Smooth muscle cell (in vitro differentiated cells): ENCODE data around the gene EPHA1. TPM values are rescaled to one million over a fixed set of nuclear protein-coding genes. Genes with fewer than 3 reads are reported as not detected.

Experiments
- DNase-seq: peaks from one replicate; lab custom pipeline; 2025; ENCODE audit not compliant: unreplicated experiment; lab: John Stamatoyannopoulos, UW
- H2AFZ ChIP-seq: fragments of 200-600 bp; sonication (generic); 2 replicates; pipeline ENCODE4 v1.6.0; 2016; ENCODE audit warnings: antibody characterized with exemption, low read depth, mild to moderate bottlenecking
- H3F3A ChIP-seq: fragments of 200-600 bp; sonication (generic); 2 replicates; pipeline ENCODE4 v1.6.0; 2017; ENCODE audit warnings: antibody characterized with exemption, low read depth
- H3K27ac ChIP-seq: fragments of 200-600 bp; sonication (generic); 2 replicates; pipeline ENCODE4 v1.5.1; 2016; ENCODE audit warnings: low read depth, mild to moderate bottlenecking
- H3K27me3 ChIP-seq: fragments of 200-600 bp; sonication (generic); 2 replicates; pipeline ENCODE4 v1.6.1; 2016; ENCODE audit warnings: low read depth, mild to moderate bottlenecking
- H3K36me3 ChIP-seq: fragments of 200-600 bp; sonication (generic); 2 replicates; pipeline ENCODE4 v1.5.1; 2016; ENCODE audit warnings: low read depth
- H3K4me1 ChIP-seq: fragments of 200-600 bp; sonication (generic); 2 replicates; pipeline ENCODE4 v1.5.1; 2016; ENCODE audit warnings: low read depth
- H3K4me2 ChIP-seq: fragments of 200-600 bp; sonication (generic); 2 replicates; pipeline ENCODE4 v1.6.0; 2016; ENCODE audit warnings: mild to moderate bottlenecking
- H3K4me3 ChIP-seq: fragments of 200-600 bp; sonication (generic); 2 replicates; pipeline ENCODE4 v1.5.1; 2016; ENCODE audit warnings: mild to moderate bottlenecking
- H3K79me2 ChIP-seq: fragments of 200-600 bp; sonication (generic); 2 replicates; pipeline ENCODE4 v1.6.0; 2016; ENCODE audit warnings: low read depth, mild to moderate bottlenecking
- H3K9ac ChIP-seq: fragments of 200-600 bp; sonication (generic); 2 replicates; pipeline ENCODE4 v1.6.0; 2016; ENCODE audit warnings: low read depth
- H3K9me3 ChIP-seq: fragments of 200-600 bp; sonication (generic); replicated peaks from 2 replicates; pipeline ENCODE4 v1.5.1; 2016; ENCODE audit warnings: low read depth
- H4K20me1 ChIP-seq: fragments of 200-600 bp; sonication (generic); 2 replicates; pipeline ENCODE4 v1.6.0; 2016; ENCODE audit warnings: low read depth
- CTCF ChIP-seq: fragments of 200-600 bp; sonication (generic); IDR thresholded peaks from 2 replicates; pipeline ENCODE4 v1.5.1; 2017; ENCODE audit warnings: borderline replicate concordance, mild to moderate bottlenecking, antibody characterized with exemption; ENCODE audit not compliant: insufficient read depth, poor library complexity, severe bottlenecking
- WGBS: methylation state at CpG from one replicate; pipeline ENCODE4 v1.1.7; 2016; ENCODE audit warnings: low lambda C conversion rate; 5-methylcytosine and 5-hydroxymethylcytosine counted together
- polyA plus RNA-seq: library from polyadenylated mRNA; unstranded; fragments of >200 nt; fragmentation: Nextera tagmentation; extraction: Ambion mirVana; gene quantifications from 2 replicates; pipeline ENCODE4 v1.2.1, GENCODE V29; 2016
- total RNA-seq: library from RNA; depleted of rRNA; stranded (reverse); fragments of >200 nt; gene quantifications from 2 replicates; pipeline ENCODE4 v1.2.3, GENCODE V29; 2014

Gene EPHA1
- total and polyA plus RNA-seq, 2 experiments from 2014 or later = 8.7 to 19.1 TPM

DNA sequence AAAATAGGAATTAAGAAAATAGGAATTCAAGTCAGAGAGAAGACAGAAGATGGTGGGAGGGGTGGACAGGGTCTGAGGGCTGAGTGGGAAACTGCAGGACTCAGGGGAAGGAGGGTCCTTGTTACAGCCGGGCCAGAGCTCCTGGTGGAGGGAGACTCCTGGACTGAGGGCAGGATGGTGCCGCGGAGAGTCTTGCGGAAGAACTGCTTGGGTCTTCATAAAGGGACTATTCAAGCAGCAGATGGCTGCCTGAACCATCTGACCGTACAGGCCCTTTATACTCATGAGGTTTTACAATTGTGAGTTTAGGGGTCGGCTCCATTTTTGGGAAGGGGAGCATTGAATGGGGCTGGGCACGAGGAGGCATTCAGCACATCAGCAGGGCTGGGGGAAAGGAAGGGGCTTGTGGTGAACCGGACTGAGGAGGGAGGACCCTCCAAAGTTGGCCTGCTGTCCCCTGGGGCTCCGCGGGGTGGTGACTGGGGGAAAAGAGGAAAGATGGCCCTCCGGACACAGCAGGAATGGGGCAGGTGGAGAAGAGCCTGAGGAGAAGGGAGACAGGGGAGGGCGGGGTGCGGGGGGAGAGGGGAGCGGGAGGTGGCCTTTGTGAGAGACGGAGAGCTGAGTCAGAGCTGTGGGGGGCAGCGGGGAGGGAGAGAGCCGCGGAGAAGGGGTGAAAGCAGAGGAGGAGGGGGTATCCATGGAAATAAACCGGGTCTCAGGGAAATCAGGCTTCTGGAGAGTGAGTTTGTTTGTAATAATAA lies 47.7 kb downstream of the EPHA1 start:
- no peak overlapping the region for H3K4me2 ChIP-seq
- H3K9ac ChIP-seq = no peak overlapping the region
- TF ChIP-seq CTCF = no peak
- WGBS = 50% methylated on average over 9 of the region's 19 CpGs
- H2AFZ ChIP-seq = no peak overlapping the region
- H3K4me3 ChIP-seq = no peak overlapping the region
- no peaks in the 10 kb centered on the region for H3F3A ChIP-seq
- DNase-seq = no peak
- no peaks in the 10 kb centered on the region for H3K36me3 ChIP-seq
- no peaks in the 10 kb centered on the region for H3K79me2 ChIP-seq
- H4K20me1 ChIP-seq = no peaks in the 10 kb centered on the region
- H3K4me1 ChIP-seq = no peaks in the 10 kb centered on the region
- peaks cover 66% of the 10 kb centered on the region for H3K27me3 ChIP-seq
- H3K27ac ChIP-seq = no peak overlapping the region
- no peaks in the 10 kb centered on the region for H3K9me3 ChIP-seq

GRCh38 chr7:143359771-143360353 lies 48.8 kb downstream of the EPHA1 start:
- Histone ChIP-seq H3K4me2 (no peak overlapping the region), H2AFZ (no peak overlapping the region), H4K20me1 (no peaks in the 10 kb centered on the region), H3K4me1 (no peaks in the 10 kb centered on the region), H3K27me3 (peaks cover 55% of the 10 kb centered on the region), H3K4me3 (no peak overlapping the region), H3K9ac (no peak overlapping the region), H3K9me3 (no peaks in the 10 kb centered on the region), H3K36me3 (no peaks in the 10 kb centered on the region), H3F3A (no peaks in the 10 kb centered on the region), H3K27ac (no peak overlapping the region), H3K79me2 (no peaks in the 10 kb centered on the region)
- TF ChIP-seq CTCF = no peak
- no peak for DNase-seq
- WGBS = 89% methylated on average over 11 of the region's 11 CpGs

DNA sequence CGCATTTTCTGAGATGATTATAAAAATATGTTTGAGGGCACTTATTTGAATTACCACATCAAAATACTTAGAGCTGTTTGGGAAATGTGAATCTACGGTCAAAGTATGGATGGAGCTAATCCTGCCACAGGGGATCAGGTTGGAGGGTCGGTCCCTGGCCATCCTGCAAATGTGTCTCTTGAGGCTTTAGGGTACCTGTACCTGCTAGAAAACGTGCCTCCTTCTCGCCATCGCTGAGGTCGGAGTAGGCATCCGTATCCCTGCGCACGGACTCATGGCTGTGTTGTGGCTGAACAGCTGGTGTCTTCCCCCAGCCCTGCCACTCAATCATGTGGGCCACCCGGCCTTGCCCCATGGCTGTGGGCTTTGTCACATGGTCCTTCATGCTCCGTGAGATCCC lies 50.0 kb downstream of the EPHA1 start:
- Histone ChIP-seq H3K27ac (no peak overlapping the region), H3K9me3 (no peaks in the 10 kb centered on the region), H2AFZ (no peak overlapping the region), H4K20me1 (no peaks in the 10 kb centered on the region), H3K79me2 (no peaks in the 10 kb centered on the region), H3K9ac (no peak overlapping the region), H3K27me3 (peaks cover 43% of the 10 kb centered on the region), H3F3A (no peaks in the 10 kb centered on the region), H3K4me2 (no peak overlapping the region), H3K4me1 (no peaks in the 10 kb centered on the region), H3K4me3 (no peak overlapping the region), H3K36me3 (no peaks in the 10 kb centered on the region)
- whole genome bisulfite sequencing = 93% methylated on average over 12 of the region's 12 CpGs
- TF ChIP-seq CTCF = no peak
- no peak for DNase-seq
